Endothelial cell of umbilical vein (primary cell): ENCODE results near the gene CASP3. TPM values are rescaled to one million over a fixed set of nuclear protein-coding genes. Genes with fewer than 3 reads are reported as not detected.

Experiments
- BruUV-seq: library from RNA; stranded (reverse); fragments of 400-500 nt; replicated peaks from 2 replicates; lab custom pipeline; 2021; lab: Mats Ljungman, UMichigan
- CTCF ChIA-PET: fragments of 300-600, 350-600 bp; sonication (Branson Sonifier 250); formaldehyde crosslinking; loops from one replicate; lab custom pipeline; 2021; ENCODE audit warnings: antibody characterized with exemption, inconsistent platforms; lab: Charles Lee
- POLR2A ChIA-PET: fragments of 300-600, 350-600 bp; sonication (Branson Sonifier 250); formaldehyde crosslinking; loops from one replicate; lab custom pipeline; 2021; ENCODE audit warnings: antibody characterized with exemption, inconsistent platforms; lab: Charles Lee
- DNase-seq: peaks from one replicate; pipeline ENCODE4 v3.0.0-alpha.2; 2011; ENCODE audit warnings: low read depth, low spot score
- FAIRE-seq: peaks from 2 replicates; lab custom pipeline; 2011; peaks lifted over from hg19 to GRCh38; lab: Jason Lieb, UNC
- H2AFZ ChIP-seq: 2 replicates; pipeline ENCODE4 v1.6.0; 2012; ENCODE audit warnings: low read depth, low read length, control low read depth, inconsistent platforms
- H3K27ac ChIP-seq: 2 replicates; pipeline ENCODE4 v1.5.1; 2011; ENCODE audit warnings: low read depth, mild to moderate bottlenecking, control low read depth, low read length, moderate library complexity; ENCODE audit not compliant: insufficient read depth
- H3K27me3 ChIP-seq, 2 experiments: 2 replicates each; pipeline versions ENCODE4 v1.6.0 to v1.6.1; 2011; ENCODE audit warnings: low read length in 2 of 2, mixed read lengths in 1 of 2; ENCODE audit not compliant: control insufficient read depth in 2 of 2, insufficient read depth in 2 of 2
- H3K36me3 ChIP-seq, 2 experiments: 2 replicates in 1 of 2; 3 replicates in 1 of 2; pipeline ENCODE4 v1.5.1; 2011; ENCODE audit warnings: low read length in 2 of 2, mild to moderate bottlenecking in 1 of 2, moderate library complexity in 1 of 2; ENCODE audit not compliant: control insufficient read depth in 2 of 2, insufficient read depth in 2 of 2; ENCODE audit errors: extremely low read depth in 1 of 2
- H3K4me1 ChIP-seq: 3 replicates; pipeline ENCODE4 v1.5.1; 2011; ENCODE audit warnings: mild to moderate bottlenecking, low read length; ENCODE audit not compliant: control insufficient read depth, insufficient read depth; ENCODE audit errors: extremely low read depth
- H3K4me2 ChIP-seq: 2 replicates; pipeline ENCODE4 v1.6.1; 2011; ENCODE audit warnings: low read length, control low read depth, mixed read lengths; ENCODE audit not compliant: insufficient read depth
- H3K4me3 ChIP-seq, 3 experiments: fragments of 200-600 bp in 1 of 3; sonication (generic), shearing (Covaris generic) in 1 of 3; replicated peaks in 1 of 3; 2 replicates each; pipeline ENCODE4 v1.5.1; 2011 to 2016; ENCODE audit warnings: control low read depth in 3 of 3, low read length in 3 of 3, mild to moderate bottlenecking in 2 of 3, inconsistent platforms in 1 of 3, low read depth in 1 of 3, moderate library complexity in 1 of 3; ENCODE audit not compliant: insufficient read depth in 1 of 3
- H3K79me2 ChIP-seq: 2 replicates; pipeline ENCODE4 v1.6.0; 2012; ENCODE audit warnings: low read length, inconsistent platforms; ENCODE audit not compliant: control insufficient read depth, insufficient read depth
- H3K9ac ChIP-seq: replicated peaks from 2 replicates; pipeline ENCODE3; 2011; ENCODE audit warnings: low read length, control low read depth; ENCODE audit not compliant: insufficient read depth; ENCODE audit errors: extremely low read depth
- H3K9me1 ChIP-seq: replicated peaks from 3 replicates; pipeline ENCODE4 v1.6.0; 2011; ENCODE audit warnings: mild to moderate bottlenecking, low read length; ENCODE audit not compliant: control insufficient read depth, insufficient read depth; ENCODE audit errors: extremely low read depth
- H3K9me3 ChIP-seq: replicated peaks from 2 replicates; pipeline ENCODE4 v1.5.1; 2012; ENCODE audit warnings: low read length, inconsistent platforms; ENCODE audit not compliant: control insufficient read depth, insufficient read depth
- H4K20me1 ChIP-seq: replicated peaks from 2 replicates; pipeline ENCODE3; 2011; ENCODE audit warnings: mild to moderate bottlenecking, low read length; ENCODE audit not compliant: control insufficient read depth, insufficient read depth; ENCODE audit errors: extremely low read depth
- EZH2 ChIP-seq: IDR thresholded peaks from 2 replicates; pipeline ENCODE4 v1.6.1; 2012; ENCODE audit warnings: borderline replicate concordance, low read depth, mild to moderate bottlenecking, moderate library complexity, low read length, inconsistent platforms; ENCODE audit not compliant: severe bottlenecking
- FOS ChIP-seq: IDR thresholded peaks from 2 replicates; pipeline ENCODE4 v1.6.1; 2011; ENCODE audit warnings: mild to moderate bottlenecking, low read length, moderate library complexity, borderline replicate concordance; ENCODE audit not compliant: insufficient read depth
- GATA2 ChIP-seq: IDR thresholded peaks from 2 replicates; pipeline ENCODE4 v1.7.0; 2011; ENCODE audit warnings: low read depth, mild to moderate bottlenecking, moderate library complexity, mixed read lengths, low read length; ENCODE audit not compliant: insufficient read length, insufficient read depth
- JUN ChIP-seq: IDR thresholded peaks from 2 replicates; pipeline ENCODE4 v1.6.1; 2011; ENCODE audit warnings: borderline replicate concordance, low read depth; ENCODE audit not compliant: insufficient read length, insufficient read depth
- MAX ChIP-seq: IDR thresholded peaks from 2 replicates; pipeline ENCODE4 v1.6.1; 2011; ENCODE audit not compliant: insufficient read depth, insufficient read length
- MYC ChIP-seq: IDR thresholded peaks from one replicate; pipeline ENCODE4 v1.6.1; 2011; ENCODE audit warnings: mild to moderate bottlenecking, low read depth, low read length
- POLR2A ChIP-seq: IDR thresholded peaks from 2 replicates; pipeline ENCODE4 v1.6.1; 2012; ENCODE audit warnings: low read depth, mild to moderate bottlenecking, control low read depth, low read length
- POLR2AphosphoS5 ChIP-seq: IDR thresholded peaks from 2 replicates; pipeline ENCODE4 v1.6.1; 2012; ENCODE audit warnings: low read depth, mild to moderate bottlenecking, control low read depth, low read length, moderate library complexity; ENCODE audit not compliant: insufficient read depth
- dilution Hi-C: fragments of 300-500 bp; cut with MboI; formaldehyde crosslinking; loops from one replicate; pipeline ENCODE4 v1.15.0; 2019; ENCODE audit warnings: low sequenced_read_pairs; ENCODE audit not compliant: extremely low pct_ligation_motif_present
- intact Hi-C: fragments of 100-400 bp; cut with micrococcal nuclease; formaldehyde crosslinking; loops from one replicate; pipeline ENCODE4 v1.10.0; 2022
- polyA plus RNA-seq, 4 experiments: library from polyadenylated mRNA; depleted of rRNA in 3 of 4; stranded (reverse) in 3 of 4; unstranded in 1 of 4; fragments of >200 nt; gene quantifications; 2 replicates each; pipeline versions ENCODE4 v1.2.1 to v1.2.3, GENCODE V29; 2011 to 2012; ENCODE audit warnings: missing spikeins in 1 of 4
- total RNA-seq: library from RNA; stranded (reverse); gene quantifications from 2 replicates; pipeline ENCODE4 v1.2.3, GENCODE V29; 2021
- TF ChIP-seq, protein P1 (sequence below), 2 donors: IDR thresholded peaks; 1 replicate in 1 of 2; 2 replicates in 1 of 2; pipeline ENCODE4 v1.5.1; 2011; ENCODE audit warnings: low read length in 2 of 2, mild to moderate bottlenecking in 2 of 2, moderate library complexity in 2 of 2, control low read depth in 1 of 2, inconsistent platforms in 1 of 2, low read depth in 1 of 2; ENCODE audit not compliant: insufficient read depth in 1 of 2; ENCODE audit errors: extremely low read depth in 1 of 2

Gene CASP3
- total and polyA plus RNA-seq, 2 donors (not counting 3 experiments of a cell fraction or from before 2014, with no cell fraction given): 26.0 to 54.5 TPM

DNA sequence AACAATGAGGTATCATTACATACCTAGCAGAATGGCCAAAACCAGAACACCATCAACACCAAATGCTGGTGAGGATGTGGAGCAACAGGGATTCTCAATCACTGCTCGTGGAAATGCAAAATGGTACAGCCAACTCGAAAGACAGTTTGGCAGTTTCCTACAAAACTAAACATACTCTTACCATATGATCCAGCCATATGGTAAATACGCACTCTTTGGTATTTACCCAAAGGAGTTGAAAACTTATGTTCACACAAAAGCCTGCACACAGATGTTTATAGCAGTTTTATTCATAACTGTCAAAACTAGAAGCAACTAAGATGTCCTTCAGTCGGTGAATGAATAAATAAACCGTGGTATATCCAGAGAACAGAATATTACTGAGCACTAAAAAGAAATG lies 7.8 kb downstream of the CASP3 start:
- TF ChIP-seq POLR2AphosphoS5: no peak
- no peak for TF ChIP-seq POLR2A
- no peak for TF ChIP-seq EZH2
- no peak for TF ChIP-seq MYC
- TF ChIP-seq JUN: no peak
- no peak for TF ChIP-seq MAX
- no peak for TF ChIP-seq GATA2
- no peak for TF ChIP-seq FOS
- TF ChIP-seq, protein P1, sequence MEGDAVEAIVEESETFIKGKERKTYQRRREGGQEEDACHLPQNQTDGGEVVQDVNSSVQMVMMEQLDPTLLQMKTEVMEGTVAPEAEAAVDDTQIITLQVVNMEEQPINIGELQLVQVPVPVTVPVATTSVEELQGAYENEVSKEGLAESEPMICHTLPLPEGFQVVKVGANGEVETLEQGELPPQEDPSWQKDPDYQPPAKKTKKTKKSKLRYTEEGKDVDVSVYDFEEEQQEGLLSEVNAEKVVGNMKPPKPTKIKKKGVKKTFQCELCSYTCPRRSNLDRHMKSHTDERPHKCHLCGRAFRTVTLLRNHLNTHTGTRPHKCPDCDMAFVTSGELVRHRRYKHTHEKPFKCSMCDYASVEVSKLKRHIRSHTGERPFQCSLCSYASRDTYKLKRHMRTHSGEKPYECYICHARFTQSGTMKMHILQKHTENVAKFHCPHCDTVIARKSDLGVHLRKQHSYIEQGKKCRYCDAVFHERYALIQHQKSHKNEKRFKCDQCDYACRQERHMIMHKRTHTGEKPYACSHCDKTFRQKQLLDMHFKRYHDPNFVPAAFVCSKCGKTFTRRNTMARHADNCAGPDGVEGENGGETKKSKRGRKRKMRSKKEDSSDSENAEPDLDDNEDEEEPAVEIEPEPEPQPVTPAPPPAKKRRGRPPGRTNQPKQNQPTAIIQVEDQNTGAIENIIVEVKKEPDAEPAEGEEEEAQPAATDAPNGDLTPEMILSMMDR (IDR thresholded peaks at IDR 0.05; ENCODE audit: extremely low read depth in 1 of 2, insufficient read depth in 1 of 2, low read depth in 1 of 2, low read length in 2 of 2): no peak
- FAIRE-seq (no peak), DNase-seq (no peak)
- H3K27me3 ChIP-seq: no peaks in the 10 kb centered on the region
- BruUV-seq: no TSS peak
- no peaks in the 10 kb centered on the region for H3K9me1 ChIP-seq
- H3K4me2 ChIP-seq: no peak overlapping the region
- H4K20me1 ChIP-seq: no peaks in the 10 kb centered on the region
- POLR2A ChIA-PET: no interaction called here
- H3K9me3 ChIP-seq: no peaks in the 10 kb centered on the region
- CTCF ChIA-PET: interaction anchor here (1.1 kb wide), 1 partner anchor 81 kb away, joined by 3 read pairs; no protein-coding TSS in a partner anchor
- no peak overlapping the region for H3K4me3 ChIP-seq
- H3K9ac ChIP-seq: no peak overlapping the region
- H3K4me1 ChIP-seq: peaks cover 31% of the 10 kb centered on the region
- H2AFZ ChIP-seq: no peak overlapping the region
- peaks cover 7 to 11% of the 10 kb centered on the region in 2 experiments for H3K36me3 ChIP-seq
- dilution Hi-C loops (no loop called here), intact Hi-C loops (loop anchor here (10.0 kb wide), 1 partner anchor 503 kb away; the partner anchor contains the start of gene SLC25A4)
- no peak overlapping the region for H3K27ac ChIP-seq
- peaks cover 96% of the 10 kb centered on the region for H3K79me2 ChIP-seq
